Endothelial cell of umbilical vein (primary cell): ENCODE data around the gene NEK8. TPM values are rescaled to one million over a fixed set of nuclear protein-coding genes. Genes with fewer than 3 reads are reported as not detected.

ENCODE experiments used
- BruUV-seq: library from RNA; stranded (reverse); fragments of 400-500 nt; replicated peaks from 2 replicates; lab custom pipeline; 2021; lab: Mats Ljungman, UMichigan
- CTCF ChIA-PET: fragments of 300-600, 350-600 bp; sonication (Branson Sonifier 250); formaldehyde crosslinking; loops from one replicate; lab custom pipeline; 2021; ENCODE audit warnings: antibody characterized with exemption, inconsistent platforms; lab: Charles Lee
- POLR2A ChIA-PET: fragments of 300-600, 350-600 bp; sonication (Branson Sonifier 250); formaldehyde crosslinking; loops from one replicate; lab custom pipeline; 2021; ENCODE audit warnings: antibody characterized with exemption, inconsistent platforms; lab: Charles Lee
- DNase-seq: peaks from one replicate; pipeline ENCODE4 v3.0.0-alpha.2; 2011; ENCODE audit warnings: low read depth, low spot score
- FAIRE-seq: peaks from 2 replicates; lab custom pipeline; 2011; peaks lifted over from hg19 to GRCh38; lab: Jason Lieb, UNC
- H2AFZ ChIP-seq: 2 replicates; pipeline ENCODE4 v1.6.0; 2012; ENCODE audit warnings: low read depth, low read length, control low read depth, inconsistent platforms
- H3K27ac ChIP-seq: 2 replicates; pipeline ENCODE4 v1.5.1; 2011; ENCODE audit warnings: low read depth, mild to moderate bottlenecking, control low read depth, low read length, moderate library complexity; ENCODE audit not compliant: insufficient read depth
- H3K27me3 ChIP-seq, 2 experiments: 2 replicates each; pipeline versions ENCODE4 v1.6.0 to v1.6.1; 2011; ENCODE audit warnings: low read length in 2 of 2, mixed read lengths in 1 of 2; ENCODE audit not compliant: control insufficient read depth in 2 of 2, insufficient read depth in 2 of 2
- H3K36me3 ChIP-seq, 2 experiments: 2 replicates in 1 of 2; 3 replicates in 1 of 2; pipeline ENCODE4 v1.5.1; 2011; ENCODE audit warnings: low read length in 2 of 2, mild to moderate bottlenecking in 1 of 2, moderate library complexity in 1 of 2; ENCODE audit not compliant: control insufficient read depth in 2 of 2, insufficient read depth in 2 of 2; ENCODE audit errors: extremely low read depth in 1 of 2
- H3K4me1 ChIP-seq: 3 replicates; pipeline ENCODE4 v1.5.1; 2011; ENCODE audit warnings: mild to moderate bottlenecking, low read length; ENCODE audit not compliant: control insufficient read depth, insufficient read depth; ENCODE audit errors: extremely low read depth
- H3K4me2 ChIP-seq: 2 replicates; pipeline ENCODE4 v1.6.1; 2011; ENCODE audit warnings: low read length, control low read depth, mixed read lengths; ENCODE audit not compliant: insufficient read depth
- H3K4me3 ChIP-seq, 3 experiments: fragments of 200-600 bp in 1 of 3; sonication (generic), shearing (Covaris generic) in 1 of 3; replicated peaks in 1 of 3; 2 replicates each; pipeline ENCODE4 v1.5.1; 2011 to 2016; ENCODE audit warnings: control low read depth in 3 of 3, low read length in 3 of 3, mild to moderate bottlenecking in 2 of 3, inconsistent platforms in 1 of 3, low read depth in 1 of 3, moderate library complexity in 1 of 3; ENCODE audit not compliant: insufficient read depth in 1 of 3
- H3K79me2 ChIP-seq: 2 replicates; pipeline ENCODE4 v1.6.0; 2012; ENCODE audit warnings: low read length, inconsistent platforms; ENCODE audit not compliant: control insufficient read depth, insufficient read depth
- H3K9ac ChIP-seq: replicated peaks from 2 replicates; pipeline ENCODE3; 2011; ENCODE audit warnings: low read length, control low read depth; ENCODE audit not compliant: insufficient read depth; ENCODE audit errors: extremely low read depth
- H3K9me1 ChIP-seq: replicated peaks from 3 replicates; pipeline ENCODE4 v1.6.0; 2011; ENCODE audit warnings: mild to moderate bottlenecking, low read length; ENCODE audit not compliant: control insufficient read depth, insufficient read depth; ENCODE audit errors: extremely low read depth
- H3K9me3 ChIP-seq: replicated peaks from 2 replicates; pipeline ENCODE4 v1.5.1; 2012; ENCODE audit warnings: low read length, inconsistent platforms; ENCODE audit not compliant: control insufficient read depth, insufficient read depth
- H4K20me1 ChIP-seq: replicated peaks from 2 replicates; pipeline ENCODE3; 2011; ENCODE audit warnings: mild to moderate bottlenecking, low read length; ENCODE audit not compliant: control insufficient read depth, insufficient read depth; ENCODE audit errors: extremely low read depth
- CTCF ChIP-seq, 2 donors: IDR thresholded peaks; 1 replicate in 1 of 2; 2 replicates in 1 of 2; pipeline ENCODE4 v1.5.1; 2011; ENCODE audit warnings: low read length in 2 of 2, mild to moderate bottlenecking in 2 of 2, moderate library complexity in 2 of 2, control low read depth in 1 of 2, inconsistent platforms in 1 of 2, low read depth in 1 of 2; ENCODE audit not compliant: insufficient read depth in 1 of 2; ENCODE audit errors: extremely low read depth in 1 of 2
- EZH2 ChIP-seq: IDR thresholded peaks from 2 replicates; pipeline ENCODE4 v1.6.1; 2012; ENCODE audit warnings: borderline replicate concordance, low read depth, mild to moderate bottlenecking, moderate library complexity, low read length, inconsistent platforms; ENCODE audit not compliant: severe bottlenecking
- FOS ChIP-seq: IDR thresholded peaks from 2 replicates; pipeline ENCODE4 v1.6.1; 2011; ENCODE audit warnings: mild to moderate bottlenecking, low read length, moderate library complexity, borderline replicate concordance; ENCODE audit not compliant: insufficient read depth
- GATA2 ChIP-seq: IDR thresholded peaks from 2 replicates; pipeline ENCODE4 v1.7.0; 2011; ENCODE audit warnings: low read depth, mild to moderate bottlenecking, moderate library complexity, mixed read lengths, low read length; ENCODE audit not compliant: insufficient read length, insufficient read depth
- JUN ChIP-seq: IDR thresholded peaks from 2 replicates; pipeline ENCODE4 v1.6.1; 2011; ENCODE audit warnings: borderline replicate concordance, low read depth; ENCODE audit not compliant: insufficient read length, insufficient read depth
- MAX ChIP-seq: IDR thresholded peaks from 2 replicates; pipeline ENCODE4 v1.6.1; 2011; ENCODE audit not compliant: insufficient read depth, insufficient read length
- MYC ChIP-seq: IDR thresholded peaks from one replicate; pipeline ENCODE4 v1.6.1; 2011; ENCODE audit warnings: mild to moderate bottlenecking, low read depth, low read length
- POLR2A ChIP-seq: IDR thresholded peaks from 2 replicates; pipeline ENCODE4 v1.6.1; 2012; ENCODE audit warnings: low read depth, mild to moderate bottlenecking, control low read depth, low read length
- POLR2AphosphoS5 ChIP-seq: IDR thresholded peaks from 2 replicates; pipeline ENCODE4 v1.6.1; 2012; ENCODE audit warnings: low read depth, mild to moderate bottlenecking, control low read depth, low read length, moderate library complexity; ENCODE audit not compliant: insufficient read depth
- dilution Hi-C: fragments of 300-500 bp; cut with MboI; formaldehyde crosslinking; loops from one replicate; pipeline ENCODE4 v1.15.0; 2019; ENCODE audit warnings: low sequenced_read_pairs; ENCODE audit not compliant: extremely low pct_ligation_motif_present
- intact Hi-C: fragments of 100-400 bp; cut with micrococcal nuclease; formaldehyde crosslinking; loops from one replicate; pipeline ENCODE4 v1.10.0; 2022
- polyA plus RNA-seq, 4 experiments: library from polyadenylated mRNA; depleted of rRNA in 3 of 4; stranded (reverse) in 3 of 4; unstranded in 1 of 4; fragments of >200 nt; gene quantifications; 2 replicates each; pipeline versions ENCODE4 v1.2.1 to v1.2.3, GENCODE V29; 2011 to 2012; ENCODE audit warnings: missing spikeins in 1 of 4
- total RNA-seq: library from RNA; stranded (reverse); gene quantifications from 2 replicates; pipeline ENCODE4 v1.2.3, GENCODE V29; 2021

Gene NEK8
- total and polyA plus RNA-seq, 2 donors (not counting 3 experiments of a cell fraction or from before 2014, with no cell fraction given): 3.1 to 3.2 TPM

- POLR2A ChIA-PET: no interaction called here
Measured at GRCh38 chr17:28712705-28713415, 15.7 kb upstream of the NEK8 start.

More at GRCh38 chr17:28712705-28713415, 15.7 kb upstream of the NEK8 start:
- TF ChIP-seq GATA2: no peak
- TF ChIP-seq JUN: no peak
- TF ChIP-seq CTCF (IDR thresholded peaks at IDR 0.05; ENCODE audit: extremely low read depth in 1 of 2, insufficient read depth in 1 of 2, low read depth in 1 of 2, low read length in 2 of 2): no peak
- TF ChIP-seq FOS: no peak
- no peak for TF ChIP-seq MYC
- no peak for TF ChIP-seq MAX
- no peak for TF ChIP-seq POLR2A
- no peak for TF ChIP-seq EZH2
- no peak for TF ChIP-seq POLR2AphosphoS5
- Histone ChIP-seq H3K4me1 (peaks cover 15% of the 10 kb centered on the region), H4K20me1 (no peaks in the 10 kb centered on the region), H3K27me3 (no peaks in the 10 kb centered on the region), H3K4me2 (no peak overlapping the region), H2AFZ (no peak overlapping the region), H3K9me3 (no peaks in the 10 kb centered on the region), H3K36me3 (peaks cover 0 to 11% of the 10 kb centered on the region in 2 experiments), H3K4me3 (no peak overlapping the region), H3K27ac (no peak overlapping the region), H3K79me2 (peaks cover 6% of the 10 kb centered on the region), H3K9me1 (no peaks in the 10 kb centered on the region), H3K9ac (no peak overlapping the region)
- CTCF ChIA-PET: interaction anchor here (1.0 to 5.2 kb wide), 2 partner anchors 14 to 37 kb away, joined by 5 to 21 read pairs; partner anchors contain the start of gene TLCD1
- FAIRE-seq (no peak), DNase-seq (no peak)
- intact Hi-C loops: loop anchor here (5.0 kb wide), 1 partner anchor 51 kb away; the partner anchor contains the start of genes SDF2 and SUPT6H
- dilution Hi-C loops: no loop called here
- no TSS peak for BruUV-seq
